ENCODE data around the gene INTS7. TPM values are rescaled to one million over a fixed set of nuclear protein-coding genes. Genes with fewer than 3 reads are reported as not detected.

The INTS7 gene
- total and polyA plus RNA-seq, 8 donors = 18.9 to 28.7 (median 22.1) TPM

- DNase-seq (no peak), ATAC-seq (no peak)
- intact Hi-C loops (cut with DNase I) = no loop called here
- Histone ChIP-seq H3K4me1 (peaks cover 0 to 15% of the 10 kb centered on the region in 2 donors), H3K9me3 (no peaks in the 10 kb centered on the region), H3K27me3 (no peaks in the 10 kb centered on the region), H3K27ac (no peak overlapping the region), H3K4me3 (no peak overlapping the region), H3K36me3 (no peaks in the 10 kb centered on the region)
- no peak for TF ChIP-seq CTCF (IDR thresholded peaks at IDR 0.05)
Observed at GRCh38 chr1:211912844-211913432, 122.4 kb downstream of the INTS7 start.

- Histone ChIP-seq H3K27me3 (no peaks in the 10 kb centered on the region), H3K4me3 (no peak overlapping the region), H3K36me3 (no peaks in the 10 kb centered on the region), H3K4me1 (peaks cover 0 to 16% of the 10 kb centered on the region in 2 donors), H3K27ac (no peak overlapping the region), H3K9me3 (no peaks in the 10 kb centered on the region)
- ATAC-seq = no peak
- intact Hi-C loops (cut with DNase I) = no loop called here
- no peak for TF ChIP-seq CTCF (IDR thresholded peaks at IDR 0.05)
- no peak for DNase-seq
Observed at GRCh38 chr1:211912038-211912437, 123.3 kb downstream of the INTS7 start.

GRCh38 chr1:211910913-211911485, 124.4 kb downstream of the INTS7 start:
- Histone ChIP-seq H3K9me3 (no peaks in the 10 kb centered on the region), H3K4me3 (no peak overlapping the region), H3K4me1 (peaks cover 0 to 16% of the 10 kb centered on the region in 2 donors), H3K36me3 (no peaks in the 10 kb centered on the region), H3K27me3 (no peaks in the 10 kb centered on the region), H3K27ac (no peak overlapping the region)
- DNase-seq (no peak), ATAC-seq (peak; percentile 64)
- TF ChIP-seq CTCF (IDR thresholded peaks at IDR 0.05) = no peak
- intact Hi-C loops (cut with DNase I) = no loop called here

GRCh38 chr1:211910113-211910884, 125.1 kb downstream of the INTS7 start:
- Histone ChIP-seq H3K27me3 (no peaks in the 10 kb centered on the region), H3K4me3 (no peak overlapping the region), H3K36me3 (no peaks in the 10 kb centered on the region), H3K27ac (no peak overlapping the region), H3K4me1 (peaks cover 0 to 16% of the 10 kb centered on the region in 2 donors), H3K9me3 (no peaks in the 10 kb centered on the region)
- intact Hi-C loops (cut with DNase I) = no loop called here
- ATAC-seq (no peak), DNase-seq (no peak)
- no peak for TF ChIP-seq CTCF (IDR thresholded peaks at IDR 0.05)

- no peak for TF ChIP-seq CTCF (IDR thresholded peaks at IDR 0.05)
- no peak overlapping the region for H3K27ac ChIP-seq
- DNase-seq = no peak
- no peak overlapping the region for H3K4me3 ChIP-seq
- no peaks in the 10 kb centered on the region for H3K36me3 ChIP-seq
- no peak for ATAC-seq
- peaks cover 0 to 16% of the 10 kb centered on the region in 2 donors for H3K4me1 ChIP-seq
- H3K9me3 ChIP-seq = no peaks in the 10 kb centered on the region
- intact Hi-C loops (cut with DNase I) = no loop called here
- H3K27me3 ChIP-seq = no peaks in the 10 kb centered on the region
Observed at GRCh38 chr1:211909395-211909794, 126.0 kb downstream of the INTS7 start.
